NCI-H82 treated with DMSO at 0.1 percent for 48 hours (cell line): ENCODE data around the gene ABCB10.
"Not testable (repeated sequence)": the region's sequence is repeated elsewhere in the genome, so short reads cannot be mapped to it uniquely, and the experiment has no call there.

ENCODE experiments used
- DNase-seq: peaks from one replicate; lab custom pipeline; 2025; ENCODE audit not compliant: unreplicated experiment; lab: John Stamatoyannopoulos, UW

ABCB10 gene

GRCh38 chr1:229558460-229559335, at the start of gene ABCB10:
TSS of gene ABCB10 (minus strand) at chr1:229558707. CDS start at chr1:229558652, 55 bp downstream.
- peak; percentile 97 for DNase-seq

- DNase-seq: no peak
Observed at GRCh38 chr1:229607370-229607769, 48.9 kb upstream of the ABCB10 start.

- DNase-seq: no peak
Observed at GRCh38 chr1:229603371-229604005, 45.0 kb upstream of the ABCB10 start.

GRCh38 chr1:229600229-229600628, 41.7 kb upstream of the ABCB10 start:
- no peak for DNase-seq

GRCh38 chr1:229599218-229599954, 40.9 kb upstream of the ABCB10 start:
- no peak for DNase-seq

- no peak for DNase-seq
Observed at GRCh38 chr1:229597877-229598276, 39.4 kb upstream of the ABCB10 start.

GRCh38 chr1:229596925-229597699, 38.6 kb upstream of the ABCB10 start:
- DNase-seq: no peak

GRCh38 chr1:229595876-229596275, 37.4 kb upstream of the ABCB10 start:
- not testable (repeated sequence) for DNase-seq

- DNase-seq: no peak
Observed at GRCh38 chr1:229594227-229595008, 35.9 kb upstream of the ABCB10 start.

GRCh38 chr1:229593800-229594199, 35.3 kb upstream of the ABCB10 start:
- DNase-seq: no peak

GRCh38 chr1:229590119-229590518, 31.6 kb upstream of the ABCB10 start:
- DNase-seq: peak; percentile 46

GRCh38 chr1:229585338-229585737, 26.8 kb upstream of the ABCB10 start:
- DNase-seq: no peak

GRCh38 chr1:229582715-229583114, 24.2 kb upstream of the ABCB10 start:
- DNase-seq: no peak

- no peak for DNase-seq
Observed at GRCh38 chr1:229582011-229582694, 23.6 kb upstream of the ABCB10 start.

- no peak for DNase-seq
Observed at GRCh38 chr1:229581485-229581884, 23.0 kb upstream of the ABCB10 start.

GRCh38 chr1:229579059-229579673, 20.7 kb upstream of the ABCB10 start:
- DNase-seq: no peak

- no peak for DNase-seq
Observed at GRCh38 chr1:229578168-229579058, 19.9 kb upstream of the ABCB10 start.
